Stimulated activated CD8-positive, alpha-beta memory T cell treated with anti-CD3 and anti-CD28 coated beads, Interleukin-2, amount 100 ng/mL, for 1 hour (primary cell): ENCODE results near the gene SPAST.
"Not testable (repeated sequence)": the region's sequence is repeated elsewhere in the genome, so short reads cannot be mapped to it uniquely, and the experiment has no call there.

Source experiments
- DNase-seq, 2 donors: peaks; one replicate each; pipeline ENCODE4 v3.0.0-alpha.2; 2020; ENCODE audit warnings: low read depth in 2 of 2

SPAST gene

GRCh38 chr2:32063310-32064020 is at the start of gene SPAST:
Gene SPAST, plus strand, starts transcription at chr2:32063556. Its CDS starts 276 bp downstream, at chr2:32063832.
- peak; percentile 91 to 93 for DNase-seq

- not testable (repeated sequence) for DNase-seq
These were observed 44.4 kb upstream of the SPAST start for GRCh38 chr2:32018789-32019482.

GRCh38 chr2:32034198-32034887 is 29.0 kb upstream of the SPAST start:
- not testable (repeated sequence) for DNase-seq

- peak; percentile 77 to 82 for DNase-seq
These were observed 23.7 kb upstream of the SPAST start, which contains the start of gene DPY30 for GRCh38 chr2:32039447-32040219. Gene DPY30, minus strand, starts transcription at chr2:32039805. Its CDS starts 349 bp downstream, at chr2:32039456.

- DNase-seq: no peak
These were observed 19.8 kb upstream of the SPAST start for GRCh38 chr2:32043561-32043960.

- DNase-seq: no peak
These were observed 11.4 kb upstream of the SPAST start for GRCh38 chr2:32051836-32052439.

- DNase-seq: not testable (repeated sequence)
These were observed 8.8 kb upstream of the SPAST start for GRCh38 chr2:32054583-32054982.

GRCh38 chr2:32058130-32058529 is 5.2 kb upstream of the SPAST start:
- no peak for DNase-seq

- no peak for DNase-seq
These were observed 3.1 kb upstream of the SPAST start for GRCh38 chr2:32060266-32060665.

- no peak for DNase-seq
These were observed 1.9 kb upstream of the SPAST start for GRCh38 chr2:32061430-32061829.

- no peak for DNase-seq
These were observed 1.1 kb upstream of the SPAST start for GRCh38 chr2:32061973-32062861.

- DNase-seq: peak in 1 of 2 donors; percentile 4
These were observed 755 bp downstream of the SPAST start for GRCh38 chr2:32064021-32064601.

GRCh38 chr2:32064713-32065112 is 1.4 kb downstream of the SPAST start:
- DNase-seq: no peak

- DNase-seq: no peak
These were observed 4.2 kb downstream of the SPAST start for GRCh38 chr2:32067549-32067948.

- no peak for DNase-seq
These were observed 10.8 kb downstream of the SPAST start for GRCh38 chr2:32074134-32074506.

- no peak for DNase-seq
These were observed 32.3 kb downstream of the SPAST start for GRCh38 chr2:32095671-32096070.

- no peak for DNase-seq
These were observed 44.8 kb downstream of the SPAST start for GRCh38 chr2:32108111-32108510.

- no peak for DNase-seq
These were observed 54.7 kb downstream of the SPAST start for GRCh38 chr2:32118055-32118454.

- DNase-seq: no peak
These were observed 55.8 kb downstream of the SPAST start for GRCh38 chr2:32119161-32119560.

GRCh38 chr2:32124660-32125059 is 61.3 kb downstream of the SPAST start:
- DNase-seq: no peak
